ENCODE results near the gene SLC8A2. TPM values are rescaled to one million over a fixed set of nuclear protein-coding genes. Genes with fewer than 3 reads are reported as not detected.
A peak's percentile ranks its signal among the peaks of the same experiment; 100 is the strongest.

SLC8A2 gene
- total RNA-seq, 3 donors from 2014 or later (not counting 1 experiment from before 2014, with no cell fraction given), result 0.20 TPM; not detected in 2

GRCh38 chr19:47503130-47503825 lies 31.6 kb upstream of the SLC8A2 start:
- TF ChIP-seq, protein P1, sequence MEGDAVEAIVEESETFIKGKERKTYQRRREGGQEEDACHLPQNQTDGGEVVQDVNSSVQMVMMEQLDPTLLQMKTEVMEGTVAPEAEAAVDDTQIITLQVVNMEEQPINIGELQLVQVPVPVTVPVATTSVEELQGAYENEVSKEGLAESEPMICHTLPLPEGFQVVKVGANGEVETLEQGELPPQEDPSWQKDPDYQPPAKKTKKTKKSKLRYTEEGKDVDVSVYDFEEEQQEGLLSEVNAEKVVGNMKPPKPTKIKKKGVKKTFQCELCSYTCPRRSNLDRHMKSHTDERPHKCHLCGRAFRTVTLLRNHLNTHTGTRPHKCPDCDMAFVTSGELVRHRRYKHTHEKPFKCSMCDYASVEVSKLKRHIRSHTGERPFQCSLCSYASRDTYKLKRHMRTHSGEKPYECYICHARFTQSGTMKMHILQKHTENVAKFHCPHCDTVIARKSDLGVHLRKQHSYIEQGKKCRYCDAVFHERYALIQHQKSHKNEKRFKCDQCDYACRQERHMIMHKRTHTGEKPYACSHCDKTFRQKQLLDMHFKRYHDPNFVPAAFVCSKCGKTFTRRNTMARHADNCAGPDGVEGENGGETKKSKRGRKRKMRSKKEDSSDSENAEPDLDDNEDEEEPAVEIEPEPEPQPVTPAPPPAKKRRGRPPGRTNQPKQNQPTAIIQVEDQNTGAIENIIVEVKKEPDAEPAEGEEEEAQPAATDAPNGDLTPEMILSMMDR (IDR thresholded peaks at IDR 0.05), result no peak
- Mint-ChIP-seq H3K4me1 (peaks cover 17 to 27% of the 10 kb centered on the region in 2 donors), H3K36me3 (peaks cover 7% of the 10 kb centered on the region), H3K4me3 (no peak overlapping the region), H3K27me3 (ENCODE audit: low read depth in 2 of 2) (no peaks in the 10 kb centered on the region), H3K27ac (peak overlapping the region in 1 of 2 donors; percentile 68), H3K9me3 (no peaks in the 10 kb centered on the region)
- no peaks in the 10 kb centered on the region for H3K27me3 ChIP-seq (ENCODE audit: control insufficient read depth, insufficient read depth, low read length)
- no peak overlapping the region for H3K4me3 ChIP-seq (ENCODE audit: low read length)
- no peaks in the 10 kb centered on the region for H3K9me3 ChIP-seq (ENCODE audit: control insufficient read depth, insufficient read depth, low read length)
- H3K36me3 ChIP-seq (ENCODE audit: control insufficient read depth, insufficient read depth, low read length), result peaks cover 51% of the 10 kb centered on the region
- no peaks in the 10 kb centered on the region for H3K4me1 ChIP-seq (ENCODE audit: control insufficient read depth, insufficient read depth, low read length)
- 98% methylated on average over 12 of the region's 13 CpGs for WGBS (ENCODE audit: insufficient coverage)
- ATAC-seq (no peak), DNase-seq (no peak)
- H3K27ac ChIP-seq (ENCODE audit: low read length), result no peak overlapping the region
- intact Hi-C loops (cut with micrococcal nuclease), result no loop called here

DNA sequence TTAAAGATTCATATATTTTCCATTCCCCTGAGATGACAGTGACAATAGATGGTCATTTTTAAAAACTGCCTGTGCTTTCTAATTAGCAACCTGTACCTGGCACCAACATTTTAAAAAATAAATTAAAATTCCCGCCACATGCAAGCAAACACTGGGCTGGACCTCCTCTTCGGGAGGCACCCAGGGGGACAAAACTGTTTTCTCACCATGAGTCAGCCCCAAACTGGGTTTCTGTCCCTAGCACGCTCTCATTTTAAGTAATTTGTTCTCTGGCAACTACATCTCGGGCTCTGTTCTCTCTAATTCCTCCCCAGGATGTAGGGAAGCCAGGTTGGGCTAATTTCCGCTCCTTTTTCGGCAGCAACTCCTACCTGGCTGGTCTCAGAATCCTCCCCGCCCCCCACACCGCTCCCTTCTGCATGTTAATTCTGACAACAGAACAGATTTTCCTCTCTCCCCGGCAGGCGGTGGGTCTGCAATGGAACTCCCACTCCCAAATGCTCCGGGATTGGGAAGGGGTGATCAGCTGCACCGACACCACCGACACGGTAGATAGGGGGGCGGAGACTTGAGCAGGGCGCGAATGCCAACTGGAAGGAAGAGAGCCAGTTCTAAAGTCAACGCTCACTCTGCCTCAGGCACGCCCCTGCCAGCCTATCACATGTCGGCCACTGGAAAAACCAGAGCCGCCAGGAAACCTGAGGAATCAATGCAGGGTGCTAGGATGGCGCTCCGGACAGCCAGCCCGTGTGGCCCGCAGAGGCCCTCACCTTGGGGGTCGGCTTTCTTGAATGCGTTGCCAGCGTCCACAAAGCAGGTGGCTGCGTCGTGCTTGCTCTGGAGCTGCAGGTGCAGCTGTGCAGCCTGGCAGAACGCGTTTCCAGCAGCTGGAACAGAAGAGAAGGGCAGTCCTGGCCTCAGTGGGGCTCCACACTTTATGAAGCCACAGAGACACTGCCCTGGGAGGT lies 28.5 kb upstream of the SLC8A2 start:
- WGBS (ENCODE audit: insufficient coverage), result 97% methylated on average over 32 of the region's 32 CpGs
- TF ChIP-seq, protein P1 (IDR thresholded peaks at IDR 0.05), result no peak
- Mint-ChIP-seq H3K4me1 (peaks cover 20 to 23% of the 10 kb centered on the region in 2 donors), H3K27me3 (ENCODE audit: low read depth in 2 of 2) (no peaks in the 10 kb centered on the region), H3K27ac (no peak overlapping the region), H3K9me3 (no peaks in the 10 kb centered on the region), H3K36me3 (peaks cover 7% of the 10 kb centered on the region), H3K4me3 (no peak overlapping the region)
- H3K4me1 ChIP-seq (ENCODE audit: control insufficient read depth, insufficient read depth, low read length), result peaks cover 6% of the 10 kb centered on the region
- H3K27ac ChIP-seq (ENCODE audit: low read length), result no peak overlapping the region
- peaks cover 56% of the 10 kb centered on the region for H3K36me3 ChIP-seq (ENCODE audit: control insufficient read depth, insufficient read depth, low read length)
- intact Hi-C loops (cut with micrococcal nuclease), result no loop called here
- H3K9me3 ChIP-seq (ENCODE audit: control insufficient read depth, insufficient read depth, low read length), result no peaks in the 10 kb centered on the region
- no peaks in the 10 kb centered on the region for H3K27me3 ChIP-seq (ENCODE audit: control insufficient read depth, insufficient read depth, low read length)
- H3K4me3 ChIP-seq (ENCODE audit: low read length), result no peak overlapping the region
- DNase-seq, result no peak
- ATAC-seq, result no peak

DNA sequence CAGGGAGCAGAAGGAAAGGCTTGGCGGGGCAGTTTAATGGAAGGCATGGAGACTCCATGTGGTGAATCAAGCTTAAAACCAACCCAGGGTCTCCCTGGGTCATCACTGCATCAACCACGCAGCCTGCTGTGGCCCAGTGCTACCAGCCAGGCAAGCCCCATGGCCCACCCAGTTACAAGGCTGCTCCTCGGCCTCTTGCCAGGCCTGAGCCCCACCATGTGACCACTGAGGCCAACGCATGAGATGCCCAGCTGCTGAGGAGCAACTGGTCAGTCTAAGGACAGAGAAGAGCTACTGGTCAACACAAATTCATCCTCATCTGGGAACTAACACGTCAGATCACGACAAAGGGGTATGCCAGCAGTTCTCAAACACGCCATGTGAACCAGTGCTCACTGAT lies 27.7 kb upstream of the SLC8A2 start:
- TF ChIP-seq, protein P1 (IDR thresholded peaks at IDR 0.05), result no peak

More for the DNA sequence above, 27.7 kb upstream of the SLC8A2 start:
- H3K36me3 ChIP-seq (ENCODE audit: control insufficient read depth, insufficient read depth, low read length), result peaks cover 53% of the 10 kb centered on the region
- Mint-ChIP-seq H3K4me1 (peaks cover 22 to 24% of the 10 kb centered on the region in 2 donors), H3K9me3 (no peaks in the 10 kb centered on the region), H3K36me3 (peaks cover 7% of the 10 kb centered on the region), H3K27me3 (ENCODE audit: low read depth in 2 of 2) (no peaks in the 10 kb centered on the region), H3K27ac (peak overlapping the region in 1 of 2 donors; percentile 69), H3K4me3 (no peak overlapping the region)
- H3K4me3 ChIP-seq (ENCODE audit: low read length), result no peak overlapping the region
- no peaks in the 10 kb centered on the region for H3K9me3 ChIP-seq (ENCODE audit: control insufficient read depth, insufficient read depth, low read length)
- H3K27ac ChIP-seq (ENCODE audit: low read length), result no peak overlapping the region
- DNase-seq (no peak), ATAC-seq (no peak)
- 98% methylated on average over 7 of the region's 7 CpGs for WGBS (ENCODE audit: insufficient coverage)
- peaks cover 14% of the 10 kb centered on the region for H3K4me1 ChIP-seq (ENCODE audit: control insufficient read depth, insufficient read depth, low read length)
- H3K27me3 ChIP-seq (ENCODE audit: control insufficient read depth, insufficient read depth, low read length), result no peaks in the 10 kb centered on the region
- intact Hi-C loops (cut with micrococcal nuclease), result no loop called here
